ENCODE results near the gene FZD7. TPM values are rescaled to one million over a fixed set of nuclear protein-coding genes. Genes with fewer than 3 reads are reported as not detected.

The FZD7 gene
- total RNA-seq, 1 donor from 2014 or later, result 91.0 TPM

DNA sequence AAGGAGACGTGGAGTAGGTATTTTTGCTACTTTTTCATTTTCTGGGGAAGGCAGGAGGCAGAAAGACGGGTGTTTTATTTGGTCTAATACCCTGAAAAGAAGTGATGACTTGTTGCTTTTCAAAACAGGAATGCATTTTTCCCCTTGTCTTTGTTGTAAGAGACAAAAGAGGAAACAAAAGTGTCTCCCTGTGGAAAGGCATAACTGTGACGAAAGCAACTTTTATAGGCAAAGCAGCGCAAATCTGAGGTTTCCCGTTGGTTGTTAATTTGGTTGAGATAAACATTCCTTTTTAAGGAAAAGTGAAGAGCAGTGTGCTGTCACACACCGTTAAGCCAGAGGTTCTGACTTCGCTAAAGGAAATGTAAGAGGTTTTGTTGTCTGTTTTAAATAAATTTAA is 3.4 kb downstream of the FZD7 start:
- DNase-seq (ENCODE audit: low read depth, low spot score), result no peak
- Mint-ChIP-seq H3K27ac (ENCODE audit: unreplicated experiment) (no peak overlapping the region), H3K36me3 (ENCODE audit: low read depth) (peaks cover 5% of the 10 kb centered on the region), H3K4me1 (peaks cover 13% of the 10 kb centered on the region), H3K27me3 (ENCODE audit: low read depth) (peaks cover 4% of the 10 kb centered on the region), H3K9me3 (no peaks in the 10 kb centered on the region), H3K4me3 (no peak overlapping the region)
- TF ChIP-seq, protein P1, sequence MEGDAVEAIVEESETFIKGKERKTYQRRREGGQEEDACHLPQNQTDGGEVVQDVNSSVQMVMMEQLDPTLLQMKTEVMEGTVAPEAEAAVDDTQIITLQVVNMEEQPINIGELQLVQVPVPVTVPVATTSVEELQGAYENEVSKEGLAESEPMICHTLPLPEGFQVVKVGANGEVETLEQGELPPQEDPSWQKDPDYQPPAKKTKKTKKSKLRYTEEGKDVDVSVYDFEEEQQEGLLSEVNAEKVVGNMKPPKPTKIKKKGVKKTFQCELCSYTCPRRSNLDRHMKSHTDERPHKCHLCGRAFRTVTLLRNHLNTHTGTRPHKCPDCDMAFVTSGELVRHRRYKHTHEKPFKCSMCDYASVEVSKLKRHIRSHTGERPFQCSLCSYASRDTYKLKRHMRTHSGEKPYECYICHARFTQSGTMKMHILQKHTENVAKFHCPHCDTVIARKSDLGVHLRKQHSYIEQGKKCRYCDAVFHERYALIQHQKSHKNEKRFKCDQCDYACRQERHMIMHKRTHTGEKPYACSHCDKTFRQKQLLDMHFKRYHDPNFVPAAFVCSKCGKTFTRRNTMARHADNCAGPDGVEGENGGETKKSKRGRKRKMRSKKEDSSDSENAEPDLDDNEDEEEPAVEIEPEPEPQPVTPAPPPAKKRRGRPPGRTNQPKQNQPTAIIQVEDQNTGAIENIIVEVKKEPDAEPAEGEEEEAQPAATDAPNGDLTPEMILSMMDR (conservative IDR thresholded peaks at IDR 0.05), result no peak

DNA sequence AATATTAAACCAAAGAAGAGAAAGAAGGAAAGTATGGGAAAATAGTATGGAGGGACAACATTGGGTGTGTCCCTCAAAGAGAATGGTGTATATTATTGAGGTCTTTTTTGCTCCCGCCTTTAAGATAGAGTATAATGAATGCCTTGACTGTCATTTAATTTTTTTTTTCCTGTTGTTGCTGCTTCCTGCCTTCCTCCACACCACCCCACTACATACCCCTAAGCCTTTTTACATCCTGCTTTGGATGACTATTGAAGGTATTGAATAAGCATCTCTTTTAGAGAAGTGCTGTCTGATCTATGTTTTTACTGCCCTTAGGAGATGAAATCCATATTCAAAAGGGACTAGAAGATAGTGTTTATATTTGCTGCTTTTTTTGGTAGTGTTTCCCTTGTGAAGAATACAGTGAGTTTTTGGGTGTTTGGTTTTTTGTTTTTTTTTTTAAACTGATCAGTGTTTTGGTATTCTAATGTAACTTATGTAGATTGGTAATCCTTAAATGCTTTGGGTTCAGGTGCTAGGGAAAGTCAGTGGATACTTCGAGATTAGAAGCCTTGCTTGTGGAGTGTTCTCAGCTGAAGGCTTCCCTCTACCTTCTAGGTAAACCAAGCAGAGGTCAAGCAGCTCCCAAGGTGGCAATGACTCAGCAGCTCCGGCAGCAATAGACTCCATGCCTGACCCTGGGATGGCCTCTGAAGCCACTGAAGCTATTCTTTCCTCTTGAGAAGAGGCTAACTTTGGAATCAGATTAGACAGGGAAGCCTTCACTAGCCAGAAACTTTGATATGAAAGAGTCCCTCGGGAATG is 5.0 kb downstream of the FZD7 start:
- H3K9me3 Mint-ChIP-seq, result no peaks in the 10 kb centered on the region

DNA sequence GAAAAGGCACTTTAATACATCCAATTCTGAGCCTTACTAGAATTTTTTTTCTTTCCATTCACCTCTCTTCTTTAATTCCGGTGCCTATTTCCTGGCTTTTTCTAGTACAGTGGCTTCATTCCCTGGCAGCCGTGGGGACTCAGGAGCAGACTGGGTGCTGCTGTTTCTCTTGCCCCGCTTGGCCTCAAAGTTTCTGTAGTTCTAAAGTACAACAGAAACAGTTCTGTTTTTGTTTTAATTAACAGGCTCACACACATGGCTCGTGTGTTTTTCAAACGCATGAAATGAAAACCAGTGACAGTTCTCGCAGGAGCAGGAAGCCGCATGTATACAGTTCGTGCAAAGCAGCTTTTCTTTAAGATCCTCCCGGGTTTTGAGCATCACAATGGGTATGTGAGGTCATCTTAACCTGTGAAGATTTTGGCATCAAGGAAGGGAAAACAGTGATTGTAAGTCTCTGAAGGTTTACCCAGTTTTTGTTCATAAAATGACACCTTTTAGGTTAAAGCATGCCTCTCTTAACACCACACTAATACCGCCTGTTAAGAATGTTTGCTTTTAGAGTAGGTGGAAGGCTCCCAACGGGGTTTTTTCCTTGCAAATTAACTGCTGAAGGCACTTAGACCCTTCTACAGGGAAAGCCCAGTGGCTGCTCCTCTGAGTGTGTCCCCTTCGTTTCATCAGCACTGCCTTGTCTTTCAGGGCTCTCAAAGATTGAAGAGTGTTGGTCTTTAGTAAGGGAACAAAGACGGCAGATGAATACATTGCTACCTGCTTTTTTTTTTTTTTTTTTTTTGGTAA is 5.8 kb downstream of the FZD7 start:
- peaks cover 5% of the 10 kb centered on the region for H3K36me3 Mint-ChIP-seq (ENCODE audit: low read depth)
- peaks cover 9% of the 10 kb centered on the region for H3K4me1 Mint-ChIP-seq
- DNase-seq (ENCODE audit: low read depth, low spot score), result no peak
- H3K27me3 Mint-ChIP-seq (ENCODE audit: low read depth), result no peaks in the 10 kb centered on the region
- no peaks in the 10 kb centered on the region for H3K9me3 Mint-ChIP-seq
- TF ChIP-seq, protein P1 (conservative IDR thresholded peaks at IDR 0.05), result no peak
- peak overlapping the region; percentile 83 for H3K27ac Mint-ChIP-seq (ENCODE audit: unreplicated experiment)
- peak overlapping the region; percentile 84 for H3K4me3 Mint-ChIP-seq

More for the DNA sequence above, 5.0 kb downstream of the FZD7 start:
- Mint-ChIP-seq H3K4me1 (peaks cover 6% of the 10 kb centered on the region), H3K27me3 (ENCODE audit: low read depth) (no peaks in the 10 kb centered on the region), H3K27ac (ENCODE audit: unreplicated experiment) (peak overlapping the region; percentile 37), H3K36me3 (ENCODE audit: low read depth) (peaks cover 5% of the 10 kb centered on the region), H3K4me3 (peak overlapping the region; percentile 84)
- TF ChIP-seq, protein P1 (conservative IDR thresholded peaks at IDR 0.05), result no peak
- no peak for DNase-seq (ENCODE audit: low read depth, low spot score)

DNA sequence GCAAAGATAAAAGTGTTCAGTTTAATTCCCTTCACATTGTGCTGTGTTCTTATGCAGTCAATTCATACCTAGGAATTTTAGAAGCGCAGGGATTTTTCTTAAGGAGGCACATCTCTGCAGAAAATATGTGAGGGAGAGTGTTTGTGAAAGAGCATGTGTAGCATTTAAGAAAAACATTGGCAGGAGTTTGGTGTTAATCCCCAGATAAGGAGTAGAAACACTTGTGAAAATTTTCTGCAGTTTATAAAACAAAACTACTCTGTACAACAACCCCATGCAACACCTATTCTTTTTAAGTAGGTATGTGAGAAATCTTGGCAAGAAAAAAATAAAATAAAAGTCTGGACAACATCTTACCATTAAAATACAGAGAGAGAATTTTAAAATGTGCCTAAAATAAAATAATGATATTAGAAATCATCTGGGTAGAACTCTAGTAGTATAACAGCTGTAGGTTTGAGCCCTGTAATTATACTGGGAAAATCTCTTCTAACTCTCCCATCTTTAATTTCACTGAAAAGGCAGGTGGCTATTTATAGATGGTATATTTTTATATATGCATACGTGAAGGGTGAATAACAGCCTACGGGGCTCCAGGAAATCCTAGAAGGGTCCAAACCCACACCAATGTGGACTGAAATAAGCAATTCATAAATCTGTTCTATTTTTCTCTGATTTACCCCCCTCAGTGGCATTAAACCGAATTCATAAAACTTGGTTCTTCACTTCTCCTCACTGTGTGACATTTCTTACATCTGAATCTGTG is 6.6 kb downstream of the FZD7 start:
- H3K27ac Mint-ChIP-seq (ENCODE audit: unreplicated experiment), result no peak overlapping the region
- H3K4me1 Mint-ChIP-seq, result peaks cover 17% of the 10 kb centered on the region
- peak overlapping the region; percentile 84 for H3K4me3 Mint-ChIP-seq
- TF ChIP-seq, protein P1 (conservative IDR thresholded peaks at IDR 0.05), result no peak
- no peaks in the 10 kb centered on the region for H3K9me3 Mint-ChIP-seq
- H3K36me3 Mint-ChIP-seq (ENCODE audit: low read depth), result peaks cover 5% of the 10 kb centered on the region
- no peaks in the 10 kb centered on the region for H3K27me3 Mint-ChIP-seq (ENCODE audit: low read depth)
- DNase-seq (ENCODE audit: low read depth, low spot score), result no peak

DNA sequence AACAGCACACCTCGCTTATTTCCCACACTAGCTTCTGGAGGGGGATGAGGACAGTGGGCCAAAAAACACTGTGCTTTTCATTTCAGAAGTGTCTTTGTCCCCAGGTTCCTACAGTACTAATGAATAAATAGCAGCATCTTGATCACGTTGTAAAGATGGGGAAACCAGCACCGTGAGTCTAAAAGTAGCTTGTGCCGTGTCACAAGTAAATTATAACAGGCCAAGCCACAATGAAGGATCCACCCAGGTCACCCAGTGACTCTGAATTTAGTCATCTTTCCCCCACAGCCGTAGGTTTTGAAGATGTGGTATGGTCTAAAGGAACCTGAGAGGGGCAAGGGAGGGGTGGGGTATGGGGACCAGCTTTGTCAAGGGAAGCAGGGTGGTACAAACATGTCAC is 8.8 kb downstream of the FZD7 start:
- Mint-ChIP-seq H3K9me3 (no peaks in the 10 kb centered on the region), H3K4me3 (no peak overlapping the region), H3K4me1 (peaks cover 26% of the 10 kb centered on the region), H3K36me3 (ENCODE audit: low read depth) (peaks cover 5% of the 10 kb centered on the region), H3K27ac (ENCODE audit: unreplicated experiment) (no peak overlapping the region), H3K27me3 (ENCODE audit: low read depth) (no peaks in the 10 kb centered on the region)
- no peak for DNase-seq (ENCODE audit: low read depth, low spot score)
- TF ChIP-seq, protein P1 (conservative IDR thresholded peaks at IDR 0.05), result no peak

All from neural crest cell (in vitro differentiated cells).